Body of pancreas (tissue), 4 donors: ENCODE results near the gene IRAK1BP1.

ENCODE experiments used
- POLR2A ChIP-seq, 3 donors: fragments of 450-650 bp; IDR thresholded peaks; one replicate each; pipeline ENCODE4 v1.6.1; 2016; ENCODE audit warnings: antibody characterized with exemption in 3 of 3, mild to moderate bottlenecking in 2 of 3
- TF ChIP-seq, protein P1 (sequence below), 7 experiments: fragments of 450-650 bp in 4 of 7; fragments of 200-600 bp in 3 of 7; sonication (generic) in 3 of 7; IDR thresholded peaks; one replicate each; pipeline ENCODE4 v1.5.1; 2016 to 2019; ENCODE audit warnings: antibody characterized with exemption in 7 of 7

DNA sequence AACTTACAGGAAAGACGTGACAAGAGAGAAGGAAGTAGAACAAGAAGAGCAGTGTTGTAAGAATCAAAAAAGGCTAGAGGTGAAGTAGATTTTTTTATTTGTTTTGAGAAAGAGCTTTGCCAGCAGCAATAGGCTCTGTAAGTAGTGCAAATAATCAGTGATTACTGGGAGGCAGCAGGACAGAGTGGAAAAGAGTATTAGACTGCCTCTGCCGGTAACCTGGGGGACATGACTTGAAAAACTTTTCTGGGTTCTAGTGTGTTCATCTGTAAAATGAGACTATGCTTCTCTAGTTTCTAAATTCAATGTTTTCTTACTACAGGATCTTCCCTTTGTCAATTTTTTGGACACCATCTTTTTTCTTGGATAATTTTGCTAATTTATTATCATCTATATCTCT is 5.8 kb upstream of the IRAK1BP1 start:
- TF ChIP-seq POLR2A (IDR thresholded peaks at IDR 0.05), result no peak
- TF ChIP-seq, protein P1, sequence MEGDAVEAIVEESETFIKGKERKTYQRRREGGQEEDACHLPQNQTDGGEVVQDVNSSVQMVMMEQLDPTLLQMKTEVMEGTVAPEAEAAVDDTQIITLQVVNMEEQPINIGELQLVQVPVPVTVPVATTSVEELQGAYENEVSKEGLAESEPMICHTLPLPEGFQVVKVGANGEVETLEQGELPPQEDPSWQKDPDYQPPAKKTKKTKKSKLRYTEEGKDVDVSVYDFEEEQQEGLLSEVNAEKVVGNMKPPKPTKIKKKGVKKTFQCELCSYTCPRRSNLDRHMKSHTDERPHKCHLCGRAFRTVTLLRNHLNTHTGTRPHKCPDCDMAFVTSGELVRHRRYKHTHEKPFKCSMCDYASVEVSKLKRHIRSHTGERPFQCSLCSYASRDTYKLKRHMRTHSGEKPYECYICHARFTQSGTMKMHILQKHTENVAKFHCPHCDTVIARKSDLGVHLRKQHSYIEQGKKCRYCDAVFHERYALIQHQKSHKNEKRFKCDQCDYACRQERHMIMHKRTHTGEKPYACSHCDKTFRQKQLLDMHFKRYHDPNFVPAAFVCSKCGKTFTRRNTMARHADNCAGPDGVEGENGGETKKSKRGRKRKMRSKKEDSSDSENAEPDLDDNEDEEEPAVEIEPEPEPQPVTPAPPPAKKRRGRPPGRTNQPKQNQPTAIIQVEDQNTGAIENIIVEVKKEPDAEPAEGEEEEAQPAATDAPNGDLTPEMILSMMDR (IDR thresholded peaks at IDR 0.05), result peak in 3 of 7 experiments; percentile 21 to 28 (median 22)
